C4-2B (cell line): ENCODE data around the gene ARL4A.

Source experiments
- ZFX ChIP-seq: fragments of 450-650 bp; IDR thresholded peaks from 2 replicates; pipeline ENCODE4 v1.6.1; 2017
- TF ChIP-seq, protein P1 (sequence below): fragments of 450-650 bp; conservative IDR thresholded peaks from 2 replicates; pipeline ENCODE4 v1.5.1; 2017; ENCODE audit warnings: mild to moderate bottlenecking

DNA sequence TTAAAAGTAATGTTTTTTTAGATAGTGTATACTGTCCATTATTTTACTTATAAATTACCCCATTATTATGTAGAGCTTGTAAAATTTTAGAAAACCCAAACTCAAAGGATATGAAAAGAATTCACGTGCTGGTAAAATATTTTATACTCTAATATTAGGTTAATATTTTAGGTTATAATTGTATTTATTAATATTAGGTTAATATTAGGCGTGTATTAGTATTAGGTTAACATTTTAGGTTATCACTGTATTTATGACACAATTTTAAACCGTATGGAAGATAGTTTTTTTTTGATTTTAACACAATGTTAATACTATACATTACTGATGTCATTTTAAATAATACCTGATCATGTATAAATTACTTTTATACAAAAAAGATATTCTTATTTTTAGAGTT lies 48.5 kb downstream of the ARL4A start:
- TF ChIP-seq, protein P1, sequence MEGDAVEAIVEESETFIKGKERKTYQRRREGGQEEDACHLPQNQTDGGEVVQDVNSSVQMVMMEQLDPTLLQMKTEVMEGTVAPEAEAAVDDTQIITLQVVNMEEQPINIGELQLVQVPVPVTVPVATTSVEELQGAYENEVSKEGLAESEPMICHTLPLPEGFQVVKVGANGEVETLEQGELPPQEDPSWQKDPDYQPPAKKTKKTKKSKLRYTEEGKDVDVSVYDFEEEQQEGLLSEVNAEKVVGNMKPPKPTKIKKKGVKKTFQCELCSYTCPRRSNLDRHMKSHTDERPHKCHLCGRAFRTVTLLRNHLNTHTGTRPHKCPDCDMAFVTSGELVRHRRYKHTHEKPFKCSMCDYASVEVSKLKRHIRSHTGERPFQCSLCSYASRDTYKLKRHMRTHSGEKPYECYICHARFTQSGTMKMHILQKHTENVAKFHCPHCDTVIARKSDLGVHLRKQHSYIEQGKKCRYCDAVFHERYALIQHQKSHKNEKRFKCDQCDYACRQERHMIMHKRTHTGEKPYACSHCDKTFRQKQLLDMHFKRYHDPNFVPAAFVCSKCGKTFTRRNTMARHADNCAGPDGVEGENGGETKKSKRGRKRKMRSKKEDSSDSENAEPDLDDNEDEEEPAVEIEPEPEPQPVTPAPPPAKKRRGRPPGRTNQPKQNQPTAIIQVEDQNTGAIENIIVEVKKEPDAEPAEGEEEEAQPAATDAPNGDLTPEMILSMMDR: no peak
- no peak for TF ChIP-seq ZFX
